ENCODE data around the gene NEXN. TPM values are rescaled to one million over a fixed set of nuclear protein-coding genes. Genes with fewer than 3 reads are reported as not detected.

Gene NEXN
- total RNA-seq, 1 experiment from 2014 or later: 1.4 TPM

DNA sequence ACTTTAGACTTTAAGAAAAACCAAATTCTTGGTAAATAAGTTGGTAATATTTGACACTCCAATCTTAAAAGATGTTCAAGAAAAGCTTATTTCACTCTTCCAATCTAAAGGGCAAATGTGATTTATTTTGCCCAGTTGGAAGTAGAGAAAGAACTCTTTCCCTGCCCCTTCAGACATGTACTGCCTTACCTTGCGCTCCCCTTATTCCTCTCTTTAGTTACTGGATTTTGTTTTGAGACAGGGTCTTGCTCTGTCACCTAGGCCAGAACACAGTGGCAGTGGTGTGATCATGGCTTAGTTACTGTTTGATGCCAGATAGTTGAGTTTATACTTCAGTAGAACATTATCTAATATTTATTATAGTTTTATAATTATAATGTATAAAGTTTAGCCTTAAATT is 62.9 kb downstream of the NEXN start (continued):
- TF ChIP-seq, protein P1, sequence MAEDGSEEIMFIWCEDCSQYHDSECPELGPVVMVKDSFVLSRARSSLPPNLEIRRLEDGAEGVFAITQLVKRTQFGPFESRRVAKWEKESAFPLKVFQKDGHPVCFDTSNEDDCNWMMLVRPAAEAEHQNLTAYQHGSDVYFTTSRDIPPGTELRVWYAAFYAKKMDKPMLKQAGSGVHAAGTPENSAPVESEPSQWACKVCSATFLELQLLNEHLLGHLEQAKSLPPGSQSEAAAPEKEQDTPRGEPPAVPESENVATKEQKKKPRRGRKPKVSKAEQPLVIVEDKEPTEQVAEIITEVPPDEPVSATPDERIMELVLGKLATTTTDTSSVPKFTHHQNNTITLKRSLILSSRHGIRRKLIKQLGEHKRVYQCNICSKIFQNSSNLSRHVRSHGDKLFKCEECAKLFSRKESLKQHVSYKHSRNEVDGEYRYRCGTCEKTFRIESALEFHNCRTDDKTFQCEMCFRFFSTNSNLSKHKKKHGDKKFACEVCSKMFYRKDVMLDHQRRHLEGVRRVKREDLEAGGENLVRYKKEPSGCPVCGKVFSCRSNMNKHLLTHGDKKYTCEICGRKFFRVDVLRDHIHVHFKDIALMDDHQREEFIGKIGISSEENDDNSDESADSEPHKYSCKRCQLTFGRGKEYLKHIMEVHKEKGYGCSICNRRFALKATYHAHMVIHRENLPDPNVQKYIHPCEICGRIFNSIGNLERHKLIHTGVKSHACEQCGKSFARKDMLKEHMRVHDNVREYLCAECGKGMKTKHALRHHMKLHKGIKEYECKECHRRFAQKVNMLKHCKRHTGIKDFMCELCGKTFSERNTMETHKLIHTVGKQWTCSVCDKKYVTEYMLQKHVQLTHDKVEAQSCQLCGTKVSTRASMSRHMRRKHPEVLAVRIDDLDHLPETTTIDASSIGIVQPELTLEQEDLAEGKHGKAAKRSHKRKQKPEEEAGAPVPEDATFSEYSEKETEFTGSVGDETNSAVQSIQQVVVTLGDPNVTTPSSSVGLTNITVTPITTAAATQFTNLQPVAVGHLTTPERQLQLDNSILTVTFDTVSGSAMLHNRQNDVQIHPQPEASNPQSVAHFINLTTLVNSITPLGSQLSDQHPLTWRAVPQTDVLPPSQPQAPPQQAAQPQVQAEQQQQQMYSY (CRISPR knock-in tag; IDR thresholded peaks at IDR 0.05): no peak
- TF ChIP-seq MYBL2 (CRISPR knock-in tag; IDR thresholded peaks at IDR 0.05): no peak
- no peak for TF ChIP-seq ZNF423 (CRISPR knock-in tag; IDR thresholded peaks at IDR 0.05)
- no peak for TF ChIP-seq GTF2I (CRISPR knock-in tag; conservative IDR thresholded peaks at IDR 0.05)

DNA sequence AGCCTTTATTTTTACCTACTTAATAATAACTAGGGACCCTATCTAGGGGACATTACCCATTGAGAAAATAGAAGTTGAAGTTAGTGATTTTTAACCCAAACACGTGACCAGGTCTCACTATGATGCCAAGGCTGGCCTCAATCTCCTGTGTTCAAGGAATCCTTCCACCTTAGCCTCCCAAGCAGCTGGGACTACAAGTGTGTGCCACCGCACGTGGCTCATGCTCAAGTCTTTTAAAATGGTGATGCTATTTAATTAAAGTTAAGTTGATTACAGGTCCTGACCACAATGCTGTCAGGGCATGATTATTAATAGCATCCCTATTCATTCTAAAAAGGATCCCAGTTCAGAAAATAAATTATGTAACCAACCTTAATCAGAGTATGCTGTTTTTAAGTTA is 65.5 kb downstream of the NEXN start:
- Mint-ChIP-seq H3K36me3 (peaks cover 63% of the 10 kb centered on the region), H3K4me1 (peaks cover 5% of the 10 kb centered on the region), H3K9me3 (no peaks in the 10 kb centered on the region), H3K27me3 (ENCODE audit: low read depth) (no peaks in the 10 kb centered on the region), H3K27ac (no peak overlapping the region), H3K4me3 (no peak overlapping the region)
- DNase-seq (ENCODE audit: low spot score) (no peak), ATAC-seq (no peak)
- TF ChIP-seq RELA (CRISPR knock-in tag; IDR thresholded peaks at IDR 0.05; ENCODE audit: borderline replicate concordance): no peak
- no peak for TF ChIP-seq NR1H2 (CRISPR knock-in tag; IDR thresholded peaks at IDR 0.05)
- TF ChIP-seq ATF1 (CRISPR knock-in tag; IDR thresholded peaks at IDR 0.05): no peak
- no peak for TF ChIP-seq KAT7 (CRISPR knock-in tag; IDR thresholded peaks at IDR 0.05; ENCODE audit: borderline replicate concordance)
- TF ChIP-seq, protein P2, sequence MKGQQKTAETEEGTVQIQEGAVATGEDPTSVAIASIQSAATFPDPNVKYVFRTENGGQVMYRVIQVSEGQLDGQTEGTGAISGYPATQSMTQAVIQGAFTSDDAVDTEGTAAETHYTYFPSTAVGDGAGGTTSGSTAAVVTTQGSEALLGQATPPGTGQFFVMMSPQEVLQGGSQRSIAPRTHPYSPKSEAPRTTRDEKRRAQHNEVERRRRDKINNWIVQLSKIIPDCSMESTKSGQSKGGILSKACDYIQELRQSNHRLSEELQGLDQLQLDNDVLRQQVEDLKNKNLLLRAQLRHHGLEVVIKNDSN (CRISPR knock-in tag; IDR thresholded peaks at IDR 0.05): no peak
- TF ChIP-seq FOXJ3 (CRISPR knock-in tag; IDR thresholded peaks at IDR 0.05; ENCODE audit: borderline replicate concordance): no peak
- TF ChIP-seq CBFB (CRISPR knock-in tag; IDR thresholded peaks at IDR 0.05; ENCODE audit: low read depth): no peak
- no peak for TF ChIP-seq HMGA2 (CRISPR knock-in tag; IDR thresholded peaks at IDR 0.05)
- CTCF ChIA-PET: no interaction called here
- POLR2A ChIA-PET: no interaction called here

DNA sequence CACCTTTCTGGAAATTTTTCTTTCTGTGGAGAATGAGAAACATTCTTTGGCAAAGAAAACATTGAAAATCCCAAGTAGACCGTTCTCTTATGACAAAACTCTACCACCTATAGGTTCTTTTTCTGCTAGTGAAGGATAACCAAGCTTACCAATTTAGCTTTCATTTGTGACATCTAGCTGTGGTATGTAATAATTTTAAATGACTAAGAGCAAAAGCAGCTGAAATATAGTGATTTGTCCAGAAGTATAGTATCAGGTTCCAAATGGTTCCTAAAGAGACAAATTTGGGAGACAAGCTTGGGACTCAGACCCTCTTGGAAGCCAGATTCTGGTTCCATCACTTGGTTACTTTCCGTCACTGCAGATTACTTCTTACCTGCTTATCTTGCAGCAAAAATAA is 66.1 kb downstream of the NEXN start:
- DNase-seq (ENCODE audit: low spot score): no peak
- peaks cover under 1% of the 10 kb centered on the region; the same call in 1 of the 2 replicates for H3K4me1 Mint-ChIP-seq
- ATAC-seq: no peak
- CTCF ChIA-PET: no interaction called here
- POLR2A ChIA-PET: no interaction called here
- peaks cover 67% of the 10 kb centered on the region for H3K36me3 Mint-ChIP-seq
- H3K27ac Mint-ChIP-seq: no peak overlapping the region
- H3K9me3 Mint-ChIP-seq: no peaks in the 10 kb centered on the region
- no peak overlapping the region for H3K4me3 Mint-ChIP-seq
- no peaks in the 10 kb centered on the region for H3K27me3 Mint-ChIP-seq (ENCODE audit: low read depth)
- TF ChIP-seq MYBL2 (CRISPR knock-in tag; IDR thresholded peaks at IDR 0.05) (no peak), RELA (CRISPR knock-in tag; IDR thresholded peaks at IDR 0.05; ENCODE audit: borderline replicate concordance) (no peak), ESRRA (CRISPR knock-in tag; IDR thresholded peaks at IDR 0.05; ENCODE audit: borderline replicate concordance) (no peak), TEAD4 (CRISPR knock-in tag; IDR thresholded peaks at IDR 0.05) (no peak), GABPB1 (CRISPR knock-in tag; IDR thresholded peaks at IDR 0.05) (no peak)
- TF ChIP-seq, protein P3, sequence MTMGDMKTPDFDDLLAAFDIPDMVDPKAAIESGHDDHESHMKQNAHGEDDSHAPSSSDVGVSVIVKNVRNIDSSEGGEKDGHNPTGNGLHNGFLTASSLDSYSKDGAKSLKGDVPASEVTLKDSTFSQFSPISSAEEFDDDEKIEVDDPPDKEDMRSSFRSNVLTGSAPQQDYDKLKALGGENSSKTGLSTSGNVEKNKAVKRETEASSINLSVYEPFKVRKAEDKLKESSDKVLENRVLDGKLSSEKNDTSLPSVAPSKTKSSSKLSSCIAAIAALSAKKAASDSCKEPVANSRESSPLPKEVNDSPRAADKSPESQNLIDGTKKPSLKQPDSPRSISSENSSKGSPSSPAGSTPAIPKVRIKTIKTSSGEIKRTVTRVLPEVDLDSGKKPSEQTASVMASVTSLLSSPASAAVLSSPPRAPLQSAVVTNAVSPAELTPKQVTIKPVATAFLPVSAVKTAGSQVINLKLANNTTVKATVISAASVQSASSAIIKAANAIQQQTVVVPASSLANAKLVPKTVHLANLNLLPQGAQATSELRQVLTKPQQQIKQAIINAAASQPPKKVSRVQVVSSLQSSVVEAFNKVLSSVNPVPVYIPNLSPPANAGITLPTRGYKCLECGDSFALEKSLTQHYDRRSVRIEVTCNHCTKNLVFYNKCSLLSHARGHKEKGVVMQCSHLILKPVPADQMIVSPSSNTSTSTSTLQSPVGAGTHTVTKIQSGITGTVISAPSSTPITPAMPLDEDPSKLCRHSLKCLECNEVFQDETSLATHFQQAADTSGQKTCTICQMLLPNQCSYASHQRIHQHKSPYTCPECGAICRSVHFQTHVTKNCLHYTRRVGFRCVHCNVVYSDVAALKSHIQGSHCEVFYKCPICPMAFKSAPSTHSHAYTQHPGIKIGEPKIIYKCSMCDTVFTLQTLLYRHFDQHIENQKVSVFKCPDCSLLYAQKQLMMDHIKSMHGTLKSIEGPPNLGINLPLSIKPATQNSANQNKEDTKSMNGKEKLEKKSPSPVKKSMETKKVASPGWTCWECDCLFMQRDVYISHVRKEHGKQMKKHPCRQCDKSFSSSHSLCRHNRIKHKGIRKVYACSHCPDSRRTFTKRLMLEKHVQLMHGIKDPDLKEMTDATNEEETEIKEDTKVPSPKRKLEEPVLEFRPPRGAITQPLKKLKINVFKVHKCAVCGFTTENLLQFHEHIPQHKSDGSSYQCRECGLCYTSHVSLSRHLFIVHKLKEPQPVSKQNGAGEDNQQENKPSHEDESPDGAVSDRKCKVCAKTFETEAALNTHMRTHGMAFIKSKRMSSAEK (CRISPR knock-in tag; IDR thresholded peaks at IDR 0.05; ENCODE audit: borderline replicate concordance): no peak
- TF ChIP-seq, protein P2 (CRISPR knock-in tag; IDR thresholded peaks at IDR 0.05): no peak
- TF ChIP-seq, protein P4, sequence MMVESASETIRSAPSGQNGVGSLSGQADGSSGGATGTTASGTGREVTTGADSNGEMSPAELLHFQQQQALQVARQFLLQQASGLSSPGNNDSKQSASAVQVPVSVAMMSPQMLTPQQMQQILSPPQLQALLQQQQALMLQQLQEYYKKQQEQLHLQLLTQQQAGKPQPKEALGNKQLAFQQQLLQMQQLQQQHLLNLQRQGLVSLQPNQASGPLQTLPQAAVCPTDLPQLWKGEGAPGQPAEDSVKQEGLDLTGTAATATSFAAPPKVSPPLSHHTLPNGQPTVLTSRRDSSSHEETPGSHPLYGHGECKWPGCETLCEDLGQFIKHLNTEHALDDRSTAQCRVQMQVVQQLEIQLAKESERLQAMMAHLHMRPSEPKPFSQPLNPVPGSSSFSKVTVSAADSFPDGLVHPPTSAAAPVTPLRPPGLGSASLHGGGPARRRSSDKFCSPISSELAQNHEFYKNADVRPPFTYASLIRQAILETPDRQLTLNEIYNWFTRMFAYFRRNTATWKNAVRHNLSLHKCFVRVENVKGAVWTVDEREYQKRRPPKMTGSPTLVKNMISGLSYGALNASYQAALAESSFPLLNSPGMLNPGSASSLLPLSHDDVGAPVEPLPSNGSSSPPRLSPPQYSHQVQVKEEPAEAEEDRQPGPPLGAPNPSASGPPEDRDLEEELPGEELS (CRISPR knock-in tag; IDR thresholded peaks at IDR 0.05): no peak
- TF ChIP-seq, protein P5, sequence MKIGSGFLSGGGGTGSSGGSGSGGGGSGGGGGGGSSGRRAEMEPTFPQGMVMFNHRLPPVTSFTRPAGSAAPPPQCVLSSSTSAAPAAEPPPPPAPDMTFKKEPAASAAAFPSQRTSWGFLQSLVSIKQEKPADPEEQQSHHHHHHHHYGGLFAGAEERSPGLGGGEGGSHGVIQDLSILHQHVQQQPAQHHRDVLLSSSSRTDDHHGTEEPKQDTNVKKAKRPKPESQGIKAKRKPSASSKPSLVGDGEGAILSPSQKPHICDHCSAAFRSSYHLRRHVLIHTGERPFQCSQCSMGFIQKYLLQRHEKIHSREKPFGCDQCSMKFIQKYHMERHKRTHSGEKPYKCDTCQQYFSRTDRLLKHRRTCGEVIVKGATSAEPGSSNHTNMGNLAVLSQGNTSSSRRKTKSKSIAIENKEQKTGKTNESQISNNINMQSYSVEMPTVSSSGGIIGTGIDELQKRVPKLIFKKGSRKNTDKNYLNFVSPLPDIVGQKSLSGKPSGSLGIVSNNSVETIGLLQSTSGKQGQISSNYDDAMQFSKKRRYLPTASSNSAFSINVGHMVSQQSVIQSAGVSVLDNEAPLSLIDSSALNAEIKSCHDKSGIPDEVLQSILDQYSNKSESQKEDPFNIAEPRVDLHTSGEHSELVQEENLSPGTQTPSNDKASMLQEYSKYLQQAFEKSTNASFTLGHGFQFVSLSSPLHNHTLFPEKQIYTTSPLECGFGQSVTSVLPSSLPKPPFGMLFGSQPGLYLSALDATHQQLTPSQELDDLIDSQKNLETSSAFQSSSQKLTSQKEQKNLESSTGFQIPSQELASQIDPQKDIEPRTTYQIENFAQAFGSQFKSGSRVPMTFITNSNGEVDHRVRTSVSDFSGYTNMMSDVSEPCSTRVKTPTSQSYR (CRISPR knock-in tag; IDR thresholded peaks at IDR 0.05): no peak
